Stimulated activated CD4-positive, alpha-beta T cell treated with anti-CD3 and anti-CD28 coated beads, Interleukin-15, amount 100 ng/mL, for 24 hours (primary cell): Measurements from ENCODE around the gene SSH2.
"Not testable (repeated sequence)": the region's sequence is repeated elsewhere in the genome, so short reads cannot be mapped to it uniquely, and the experiment has no call there.

ENCODE experiments used
- DNase-seq: peaks from one replicate; pipeline ENCODE4 v3.0.0-alpha.2; 2020

The SSH2 gene

GRCh38 chr17:29927546-29927945 is 2.5 kb downstream of the SSH2 start:
- DNase-seq, result no peak

GRCh38 chr17:29924786-29925185 is 5.2 kb downstream of the SSH2 start:
- no peak for DNase-seq

DNA sequence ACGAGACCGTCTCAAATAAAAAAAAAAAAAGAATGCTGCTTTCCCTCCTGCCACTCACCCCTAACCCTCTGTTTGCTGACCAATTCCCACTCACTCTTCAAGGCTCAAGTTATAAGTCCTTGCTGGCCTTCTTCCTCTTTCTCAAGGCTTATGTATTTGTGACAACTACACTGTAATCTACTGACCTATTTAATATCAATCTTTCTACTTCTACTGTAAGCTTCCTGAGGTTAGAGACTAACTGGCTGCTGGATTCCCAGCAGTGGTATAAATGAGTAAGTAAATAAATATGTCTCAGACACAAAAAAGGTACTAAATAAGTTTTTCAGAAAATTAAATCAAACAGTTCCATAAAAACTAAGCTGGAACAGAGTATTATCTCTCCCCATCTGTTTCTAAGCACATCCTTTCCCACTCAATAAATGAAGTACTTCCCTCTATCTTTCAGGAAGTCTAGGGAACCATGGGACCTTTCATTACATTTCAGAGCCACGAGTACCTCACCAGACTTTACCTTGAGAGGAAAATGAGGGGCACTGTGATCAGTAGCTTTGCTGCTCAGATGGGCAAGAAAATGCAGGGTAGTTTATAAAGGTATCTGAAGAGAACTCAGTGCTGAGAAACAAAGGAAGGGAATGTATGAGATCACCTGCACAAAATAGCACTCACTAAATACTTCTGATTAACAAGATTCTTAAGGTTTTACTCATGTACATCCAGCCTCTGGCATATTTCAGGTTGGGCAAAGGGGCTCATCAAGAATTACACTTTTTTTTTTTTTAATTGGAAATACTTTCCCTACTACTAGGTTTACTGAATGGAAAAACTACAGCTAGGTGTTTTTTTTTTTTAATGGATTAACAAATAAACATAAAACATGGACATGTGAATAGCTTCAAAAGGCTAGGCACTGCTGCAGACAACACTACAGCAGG is 10.8 kb downstream of the SSH2 start:
- DNase-seq, result no peak

DNA sequence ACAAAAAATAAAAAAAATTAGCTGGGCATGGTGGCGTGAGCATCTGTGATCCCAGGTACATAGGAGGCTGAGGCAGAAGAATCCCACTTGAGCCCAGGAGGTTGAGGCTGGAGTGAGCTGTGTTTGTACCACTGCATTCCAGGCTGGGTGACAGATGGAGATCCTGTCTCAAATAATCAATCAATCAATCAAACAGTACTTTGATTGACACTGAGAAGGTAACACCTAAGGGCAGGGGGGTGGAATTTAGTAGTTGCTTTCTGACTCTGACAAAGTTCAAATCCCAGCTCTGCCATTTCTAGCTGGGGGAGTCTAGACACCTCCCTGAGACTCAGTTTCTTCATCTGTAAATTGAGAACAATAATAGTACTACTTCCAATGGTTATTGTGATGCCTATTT is 12.0 kb downstream of the SSH2 start:
- DNase-seq, result no peak

GRCh38 chr17:29914819-29915537 is 15.1 kb downstream of the SSH2 start:
- DNase-seq, result no peak

- DNase-seq, result no peak
Observed at GRCh38 chr17:29911641-29912177, 18.3 kb downstream of the SSH2 start.

DNA sequence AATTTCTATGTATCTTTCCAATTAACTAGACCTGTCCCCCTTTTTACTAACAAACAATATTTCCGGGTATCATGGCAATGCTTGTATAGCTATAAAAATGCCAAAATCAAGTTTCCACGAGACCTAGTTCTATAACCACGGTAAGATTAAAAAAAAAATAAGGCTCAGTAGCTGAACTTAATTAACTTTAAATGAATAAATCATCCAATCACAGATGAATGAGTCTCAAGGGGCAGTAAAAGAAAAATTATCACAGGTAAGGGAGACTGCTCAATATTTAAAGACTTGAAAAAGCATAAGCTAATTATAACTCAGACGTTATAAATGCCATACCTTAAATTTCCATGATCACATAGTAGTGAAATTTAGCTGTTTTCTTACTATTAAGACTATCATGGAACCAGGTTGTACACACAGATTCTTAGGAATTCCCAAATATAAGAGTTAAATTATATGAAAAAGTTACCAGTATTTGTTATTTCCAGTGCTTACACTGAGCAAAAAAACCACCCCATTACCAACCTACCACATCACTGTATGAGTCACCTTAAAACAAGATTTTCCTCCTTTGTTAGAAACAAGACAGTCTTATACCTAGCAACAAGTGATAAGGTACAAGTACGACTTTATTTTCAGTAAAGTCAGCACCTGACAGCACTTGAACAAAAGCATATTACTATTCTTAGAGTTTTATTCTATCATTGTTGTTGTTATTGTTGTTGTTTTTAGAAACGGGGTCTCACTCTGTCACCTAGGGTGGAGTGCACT is 20.6 kb downstream of the SSH2 start:
- DNase-seq, result no peak

GRCh38 chr17:29906969-29907368 is 23.1 kb downstream of the SSH2 start:
- no peak for DNase-seq

GRCh38 chr17:29905879-29906167 is 24.2 kb downstream of the SSH2 start:
- no peak for DNase-seq

DNA sequence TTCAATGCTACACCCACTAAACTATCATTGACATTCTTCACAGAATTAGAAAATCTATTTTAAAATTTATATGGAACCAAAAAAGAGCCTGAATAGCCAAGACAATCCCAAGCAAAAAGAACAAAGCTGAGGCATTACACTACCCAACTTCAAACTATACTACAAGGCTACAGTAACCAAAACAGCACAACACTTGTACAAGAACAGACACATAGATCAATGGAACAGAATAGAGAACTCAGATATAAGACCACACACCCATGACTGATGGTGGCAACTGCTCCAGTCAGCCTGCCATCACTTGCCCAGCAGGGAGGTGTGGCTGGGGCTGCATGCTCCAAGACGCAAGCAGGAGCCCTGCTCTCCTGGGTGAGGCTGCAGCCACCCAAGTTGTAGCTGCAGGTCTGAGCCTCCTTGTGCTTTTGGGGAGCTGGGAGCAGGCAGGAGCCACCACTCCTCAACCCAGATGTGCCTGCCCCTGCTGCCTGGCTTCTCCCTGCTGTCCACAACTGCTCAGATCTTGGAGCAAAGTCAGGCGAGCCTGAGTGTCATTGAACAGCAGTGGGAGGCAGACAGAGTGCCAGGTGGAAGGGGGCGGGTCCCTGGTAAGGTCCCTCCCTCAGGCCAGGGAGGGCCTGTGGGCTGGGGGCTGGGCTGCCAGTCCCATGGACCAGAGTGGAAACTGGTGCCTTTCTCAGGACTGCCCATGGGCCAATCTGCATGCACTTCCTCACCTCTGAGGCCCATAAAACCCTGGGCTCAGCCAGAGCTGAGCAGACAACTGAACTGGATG is 24.7 kb downstream of the SSH2 start:
- DNase-seq, result no peak

- DNase-seq, result no peak
Observed at GRCh38 chr17:29903471-29903870, 26.6 kb downstream of the SSH2 start.

DNA sequence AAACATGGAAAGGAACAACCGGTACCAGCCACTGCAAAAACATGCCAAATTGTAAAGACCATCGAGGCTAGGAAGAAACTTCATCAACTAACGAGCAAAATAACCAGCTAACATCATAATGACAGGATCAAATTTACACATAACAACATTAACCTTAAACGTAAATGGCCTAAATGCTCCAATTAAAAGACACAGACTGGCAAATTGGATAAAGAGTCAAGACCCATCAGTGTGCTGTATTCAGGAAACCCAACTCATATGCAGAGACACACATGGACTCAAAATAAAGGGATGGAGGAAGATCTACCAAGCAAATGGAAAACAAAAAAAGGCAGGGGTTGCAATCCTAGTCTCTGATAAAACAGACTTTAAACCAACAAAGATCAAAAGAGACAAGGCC is 32.9 kb downstream of the SSH2 start:
- not testable (repeated sequence) for DNase-seq

- no peak for DNase-seq
Observed at GRCh38 chr17:29892201-29892600, 37.8 kb downstream of the SSH2 start.

- DNase-seq, result no peak
Observed at GRCh38 chr17:29891131-29891530, 38.9 kb downstream of the SSH2 start.

GRCh38 chr17:29885031-29885640 is 44.9 kb downstream of the SSH2 start:
- DNase-seq, result no peak

GRCh38 chr17:29883497-29883896 is 46.5 kb downstream of the SSH2 start:
- DNase-seq, result no peak

- DNase-seq, result no peak
Observed at GRCh38 chr17:29881256-29881655, 48.8 kb downstream of the SSH2 start.

- no peak for DNase-seq
Observed at GRCh38 chr17:29880031-29880430, 50.0 kb downstream of the SSH2 start.

- no peak for DNase-seq
Observed at GRCh38 chr17:29874931-29875596, 55.0 kb downstream of the SSH2 start.

DNA sequence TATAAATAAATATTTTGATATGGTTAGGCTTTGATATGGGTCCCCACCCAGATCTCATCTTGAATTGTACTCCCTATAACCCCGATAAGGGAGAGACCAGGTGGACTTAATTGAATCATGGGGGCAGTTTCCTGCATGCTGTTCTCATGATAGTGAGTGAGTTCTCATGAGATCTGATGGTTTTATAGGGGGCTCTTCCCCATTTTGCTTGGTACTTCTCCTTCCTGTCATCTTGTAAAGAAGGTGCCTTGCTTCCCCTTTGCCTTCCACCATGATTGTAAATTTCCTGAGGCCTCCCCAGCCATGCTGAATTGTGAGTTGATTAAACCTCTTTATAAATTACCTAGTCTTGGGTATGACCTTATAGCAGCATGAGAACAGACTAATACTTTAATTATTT is 55.7 kb downstream of the SSH2 start:
- DNase-seq, result not testable (repeated sequence)

DNA sequence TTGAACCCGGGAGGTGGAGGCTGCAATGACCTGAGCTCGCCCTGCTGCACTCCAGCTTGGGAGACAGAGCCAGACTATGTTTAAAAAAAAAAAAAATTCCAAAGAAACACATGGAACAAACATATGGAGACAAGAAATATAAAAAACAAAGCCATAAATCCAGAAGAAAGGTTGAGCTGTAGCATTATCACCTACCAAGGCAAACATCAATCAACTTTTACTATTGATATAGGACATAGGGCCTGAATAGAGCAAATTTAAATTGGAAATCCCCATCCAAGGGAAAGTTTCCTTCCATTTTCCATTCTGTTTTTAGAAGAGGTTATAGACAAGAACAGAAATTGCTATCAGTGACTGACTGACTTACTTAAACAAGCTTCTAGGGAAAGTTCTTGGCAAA is 56.6 kb downstream of the SSH2 start:
- DNase-seq, result no peak
